ENCODE measurements around the gene HES4. TPM values are rescaled to one million over a fixed set of nuclear protein-coding genes. Genes with fewer than 3 reads are reported as not detected.

Gene HES4
- total and polyA plus RNA-seq, 2 donors (not counting 1 experiment from before 2014, with no cell fraction given): 0.49 to 2.0 TPM

DNA sequence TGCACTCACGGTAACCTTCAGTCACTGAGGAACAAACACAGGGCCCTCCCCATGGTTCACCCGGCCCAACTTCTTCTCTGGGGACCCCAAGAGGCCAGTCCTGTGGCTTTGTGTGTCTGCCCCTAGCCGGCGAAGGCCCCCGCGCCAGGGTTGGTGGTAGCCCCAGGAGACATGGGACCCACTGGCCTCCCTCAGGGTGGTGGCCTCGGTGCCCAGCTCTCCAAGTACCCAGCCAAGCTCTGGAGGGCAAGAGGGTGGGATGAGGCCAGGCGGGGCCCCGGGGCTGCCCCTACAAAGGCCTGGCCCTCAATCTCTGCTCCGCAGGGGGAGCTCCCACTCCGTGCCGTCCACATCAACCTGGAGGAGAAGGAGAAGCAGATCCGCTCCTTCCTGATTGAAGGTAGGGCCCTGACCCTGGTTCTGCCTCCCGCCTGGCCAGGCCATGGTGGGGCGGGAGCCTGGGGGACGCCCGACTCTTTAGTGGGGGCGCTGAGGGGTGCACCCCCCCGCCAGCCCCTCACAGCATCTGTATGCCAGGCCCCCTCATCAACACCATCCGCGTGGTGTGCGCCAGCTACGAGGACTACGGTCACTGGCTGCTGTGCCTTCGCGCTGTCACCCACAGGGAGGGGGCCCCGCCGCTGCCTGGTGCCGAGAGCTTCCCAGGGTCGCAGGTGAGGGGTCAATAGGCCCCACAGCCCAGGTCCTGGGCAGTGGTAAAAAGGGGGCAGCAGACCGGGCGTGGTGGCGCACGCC, 28.0 kb downstream of the HES4 start:
- no peaks in the 10 kb centered on the region for H3K4me1 ChIP-seq (ENCODE audit: control insufficient read depth, extremely low read depth, insufficient read depth, low read length)
- no peak overlapping the region for H3K4me2 ChIP-seq (ENCODE audit: extremely low read depth, insufficient read depth, low read length)
- H4K20me1 ChIP-seq (ENCODE audit: control insufficient read depth, extremely low read depth, insufficient read depth, low read length): no peaks in the 10 kb centered on the region
- TF ChIP-seq, protein P1, sequence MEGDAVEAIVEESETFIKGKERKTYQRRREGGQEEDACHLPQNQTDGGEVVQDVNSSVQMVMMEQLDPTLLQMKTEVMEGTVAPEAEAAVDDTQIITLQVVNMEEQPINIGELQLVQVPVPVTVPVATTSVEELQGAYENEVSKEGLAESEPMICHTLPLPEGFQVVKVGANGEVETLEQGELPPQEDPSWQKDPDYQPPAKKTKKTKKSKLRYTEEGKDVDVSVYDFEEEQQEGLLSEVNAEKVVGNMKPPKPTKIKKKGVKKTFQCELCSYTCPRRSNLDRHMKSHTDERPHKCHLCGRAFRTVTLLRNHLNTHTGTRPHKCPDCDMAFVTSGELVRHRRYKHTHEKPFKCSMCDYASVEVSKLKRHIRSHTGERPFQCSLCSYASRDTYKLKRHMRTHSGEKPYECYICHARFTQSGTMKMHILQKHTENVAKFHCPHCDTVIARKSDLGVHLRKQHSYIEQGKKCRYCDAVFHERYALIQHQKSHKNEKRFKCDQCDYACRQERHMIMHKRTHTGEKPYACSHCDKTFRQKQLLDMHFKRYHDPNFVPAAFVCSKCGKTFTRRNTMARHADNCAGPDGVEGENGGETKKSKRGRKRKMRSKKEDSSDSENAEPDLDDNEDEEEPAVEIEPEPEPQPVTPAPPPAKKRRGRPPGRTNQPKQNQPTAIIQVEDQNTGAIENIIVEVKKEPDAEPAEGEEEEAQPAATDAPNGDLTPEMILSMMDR (conservative IDR thresholded peaks at IDR 0.05 in 1 of 2, IDR thresholded peaks at IDR 0.05 in 1 of 2; ENCODE audit: low read depth in 1 of 2, low read length in 2 of 2): no peak
- TF ChIP-seq EZH2 (IDR thresholded peaks at IDR 0.05; ENCODE audit: low read length, missing control alignments): no peak
- H3K4me3 ChIP-seq (replicated peaks in 1 of 4; ENCODE audit: control extremely low read depth in 1 of 4, insufficient read depth in 1 of 4, low read depth in 3 of 4, low read length in 4 of 4): no peak overlapping the region
- H3K9me3 ChIP-seq (ENCODE audit: control insufficient read depth, insufficient read depth, low read depth, low read length): no peaks in the 10 kb centered on the region
- no peak overlapping the region for H3K27ac ChIP-seq (ENCODE audit: insufficient read depth, low read length)
- no peaks in the 10 kb centered on the region for H3K36me3 ChIP-seq (ENCODE audit: control insufficient read depth, insufficient read depth, low read length)
- no peaks in the 10 kb centered on the region for H3K79me2 ChIP-seq (ENCODE audit: control insufficient read depth, insufficient read depth, low read length)
- H3K9ac ChIP-seq (ENCODE audit: insufficient read depth, low read length): no peak overlapping the region
- H2AFZ ChIP-seq (ENCODE audit: low read length): no peak overlapping the region
- DNase-seq (ENCODE audit: low read depth in 2 of 2): no peak
- no peaks in the 10 kb centered on the region for H3K27me3 ChIP-seq (ENCODE audit: control insufficient read depth, insufficient read depth, low read length)

DNA sequence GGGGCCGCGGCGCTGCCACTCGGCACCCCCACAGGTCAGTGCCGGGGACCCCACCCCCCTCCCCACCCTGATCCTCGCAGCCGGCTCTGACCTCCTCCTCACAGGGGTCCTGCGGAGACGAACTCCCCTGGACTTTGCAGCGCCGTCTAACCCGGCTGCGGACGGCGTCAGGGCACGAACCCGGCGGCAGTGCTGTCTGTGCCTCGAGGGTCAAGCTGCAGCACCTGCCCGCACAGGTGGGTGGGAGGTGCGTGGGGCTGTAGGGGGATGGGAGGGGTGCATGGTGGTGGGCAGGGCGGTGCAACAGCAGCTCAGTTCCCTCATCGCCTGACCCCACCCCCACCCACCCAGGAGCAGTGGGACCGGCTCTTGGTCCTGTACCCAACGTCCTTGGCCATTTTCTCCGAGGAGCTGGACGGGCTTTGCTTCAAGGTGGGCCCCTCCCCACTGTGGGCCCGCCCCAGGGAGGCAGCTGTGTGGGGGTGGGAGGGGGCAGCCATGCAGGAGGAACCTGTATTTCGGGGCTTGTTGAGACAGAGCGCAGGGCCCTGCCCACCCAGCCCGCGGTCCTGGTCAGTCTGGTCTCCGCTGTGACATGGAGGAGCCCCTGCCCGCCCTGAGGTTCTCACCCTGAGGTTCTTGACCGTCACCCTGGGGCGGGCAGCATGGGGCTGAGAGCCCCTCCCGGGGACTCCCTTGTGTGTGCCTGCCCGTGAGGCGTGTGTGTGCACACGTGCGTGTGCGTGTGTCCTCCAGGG, 28.7 kb downstream of the HES4 start:
- Histone ChIP-seq H3K36me3 (ENCODE audit: control insufficient read depth, insufficient read depth, low read length) (no peaks in the 10 kb centered on the region), H3K4me1 (ENCODE audit: control insufficient read depth, extremely low read depth, insufficient read depth, low read length) (peaks cover under 1% of the 10 kb centered on the region), H4K20me1 (ENCODE audit: control insufficient read depth, extremely low read depth, insufficient read depth, low read length) (no peaks in the 10 kb centered on the region), H3K79me2 (ENCODE audit: control insufficient read depth, insufficient read depth, low read length) (no peaks in the 10 kb centered on the region), H3K27me3 (ENCODE audit: control insufficient read depth, insufficient read depth, low read length) (no peaks in the 10 kb centered on the region), H3K4me2 (ENCODE audit: extremely low read depth, insufficient read depth, low read length) (no peak overlapping the region), H2AFZ (ENCODE audit: low read length) (no peak overlapping the region), H3K9me3 (ENCODE audit: control insufficient read depth, insufficient read depth, low read depth, low read length) (no peaks in the 10 kb centered on the region), H3K9ac (ENCODE audit: insufficient read depth, low read length) (no peak overlapping the region), H3K27ac (ENCODE audit: insufficient read depth, low read length) (no peak overlapping the region), H3K4me3 (replicated peaks in 1 of 4; ENCODE audit: control extremely low read depth in 1 of 4, insufficient read depth in 1 of 4, low read depth in 3 of 4, low read length in 4 of 4) (no peak overlapping the region)
- TF ChIP-seq, protein P1 (conservative IDR thresholded peaks at IDR 0.05 in 1 of 2, IDR thresholded peaks at IDR 0.05 in 1 of 2; ENCODE audit: low read depth in 1 of 2, low read length in 2 of 2): no peak
- TF ChIP-seq EZH2 (IDR thresholded peaks at IDR 0.05; ENCODE audit: low read length, missing control alignments): no peak
- no peak for DNase-seq (ENCODE audit: low read depth in 2 of 2)

DNA sequence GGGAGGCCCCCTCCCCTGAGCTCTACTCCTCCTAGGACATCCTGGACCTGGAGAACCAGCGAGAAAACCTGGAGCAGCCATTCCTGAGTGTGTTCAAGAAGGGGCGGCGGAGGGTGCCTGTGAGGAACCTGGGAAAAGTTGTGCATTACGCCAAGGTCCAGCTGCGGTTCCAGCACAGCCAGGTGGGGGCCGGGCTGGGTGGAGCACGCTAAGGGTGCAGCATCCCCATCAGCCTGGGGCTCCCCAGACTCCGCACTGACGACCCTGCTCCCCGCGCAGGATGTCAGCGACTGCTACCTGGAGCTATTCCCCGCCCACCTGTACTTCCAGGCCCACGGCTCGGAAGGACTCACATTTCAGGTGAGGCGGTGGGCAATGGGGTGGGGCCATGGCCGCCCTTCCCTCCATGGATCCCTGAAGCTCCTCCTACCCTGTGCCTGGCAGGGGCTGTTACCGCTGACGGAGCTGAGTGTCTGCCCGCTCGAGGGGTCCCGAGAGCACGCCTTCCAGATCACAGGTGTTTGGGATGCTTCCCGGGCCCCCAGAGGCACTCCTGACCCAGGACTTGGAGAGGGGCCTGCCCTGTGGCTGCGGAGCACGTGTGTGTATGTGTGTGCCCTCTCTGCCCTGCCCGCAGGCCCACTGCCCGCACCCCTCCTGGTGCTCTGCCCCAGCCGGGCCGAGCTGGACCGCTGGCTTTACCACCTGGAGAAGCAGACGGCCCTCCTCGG, 29.5 kb downstream of the HES4 start:
- TF ChIP-seq EZH2 (IDR thresholded peaks at IDR 0.05; ENCODE audit: low read length, missing control alignments): no peak
- TF ChIP-seq, protein P1 (conservative IDR thresholded peaks at IDR 0.05 in 1 of 2, IDR thresholded peaks at IDR 0.05 in 1 of 2; ENCODE audit: low read depth in 1 of 2, low read length in 2 of 2): no peak
- H3K36me3 ChIP-seq (ENCODE audit: control insufficient read depth, insufficient read depth, low read length): no peaks in the 10 kb centered on the region
- no peak overlapping the region for H3K9ac ChIP-seq (ENCODE audit: insufficient read depth, low read length)
- no peak overlapping the region for H3K27ac ChIP-seq (ENCODE audit: insufficient read depth, low read length)
- no peaks in the 10 kb centered on the region for H4K20me1 ChIP-seq (ENCODE audit: control insufficient read depth, extremely low read depth, insufficient read depth, low read length)
- DNase-seq (ENCODE audit: low read depth in 2 of 2): no peak
- no peaks in the 10 kb centered on the region for H3K27me3 ChIP-seq (ENCODE audit: control insufficient read depth, insufficient read depth, low read length)
- H3K79me2 ChIP-seq (ENCODE audit: control insufficient read depth, insufficient read depth, low read length): no peaks in the 10 kb centered on the region
- H3K9me3 ChIP-seq (ENCODE audit: control insufficient read depth, insufficient read depth, low read depth, low read length): no peaks in the 10 kb centered on the region
- no peak overlapping the region for H2AFZ ChIP-seq (ENCODE audit: low read length)
- H3K4me3 ChIP-seq (replicated peaks in 1 of 4; ENCODE audit: control extremely low read depth in 1 of 4, insufficient read depth in 1 of 4, low read depth in 3 of 4, low read length in 4 of 4): no peak overlapping the region
- peaks cover 5% of the 10 kb centered on the region for H3K4me1 ChIP-seq (ENCODE audit: control insufficient read depth, extremely low read depth, insufficient read depth, low read length)
- H3K4me2 ChIP-seq (ENCODE audit: extremely low read depth, insufficient read depth, low read length): no peak overlapping the region

All from fibroblast of lung (primary cell).